Activated T-helper 1 cell treated with anti-CD3 and anti-CD28 coated beads, Interleukin-12 subunit alpha, Interleukin-12 subunit beta, Interleukin-2, Interleukin-4 antibody, amounts not matched to agents 30 ng/mL and 10 ng/mL and 1 ng/mL, durations not matched to agents 14 hours and 24 hours and 36 hours (primary cell): ENCODE data around the gene OXGR1. TPM values are rescaled to one million over a fixed set of nuclear protein-coding genes. Genes with fewer than 3 reads are reported as not detected.

Experiments used
- DNase-seq: peaks from one replicate; pipeline ENCODE4 v3.0.0; 2021; ENCODE audit warnings: low spot score
- H3K27ac Mint-ChIP-seq: one replicate; pipeline ENCODE4 v1.8.0; 2021; ENCODE audit warnings: mild to moderate bottlenecking, mixed read lengths
- H3K27me3 Mint-ChIP-seq: one replicate; pipeline ENCODE4 v1.8.0; 2022; ENCODE audit warnings: mild to moderate bottlenecking, moderate library complexity, mixed read lengths; ENCODE audit not compliant: insufficient read depth
- H3K36me3 Mint-ChIP-seq: one replicate; pipeline ENCODE4 v1.8.0; 2021; ENCODE audit warnings: low read depth, mixed read lengths
- H3K4me1 Mint-ChIP-seq: one replicate; pipeline ENCODE4 v1.8.0; 2021; ENCODE audit warnings: low read depth, mixed read lengths
- H3K4me3 Mint-ChIP-seq: one replicate; pipeline ENCODE4 v1.8.0; 2021; ENCODE audit warnings: mild to moderate bottlenecking, moderate library complexity, mixed read lengths
- H3K9me3 Mint-ChIP-seq: one replicate; pipeline ENCODE4 v1.8.0; 2021; ENCODE audit warnings: mixed read lengths
- intact Hi-C: fragments of 100-400 bp; cut with micrococcal nuclease; formaldehyde crosslinking; loops from one replicate; pipeline ENCODE4 v1.15.1; 2024
- total RNA-seq: library from RNA; stranded (reverse); gene quantifications from 2 replicates; pipeline ENCODE4 v1.2.3, GENCODE V29; 2022

Gene OXGR1
- total RNA-seq, 1 donor from 2014 or later, result not detected

DNA sequence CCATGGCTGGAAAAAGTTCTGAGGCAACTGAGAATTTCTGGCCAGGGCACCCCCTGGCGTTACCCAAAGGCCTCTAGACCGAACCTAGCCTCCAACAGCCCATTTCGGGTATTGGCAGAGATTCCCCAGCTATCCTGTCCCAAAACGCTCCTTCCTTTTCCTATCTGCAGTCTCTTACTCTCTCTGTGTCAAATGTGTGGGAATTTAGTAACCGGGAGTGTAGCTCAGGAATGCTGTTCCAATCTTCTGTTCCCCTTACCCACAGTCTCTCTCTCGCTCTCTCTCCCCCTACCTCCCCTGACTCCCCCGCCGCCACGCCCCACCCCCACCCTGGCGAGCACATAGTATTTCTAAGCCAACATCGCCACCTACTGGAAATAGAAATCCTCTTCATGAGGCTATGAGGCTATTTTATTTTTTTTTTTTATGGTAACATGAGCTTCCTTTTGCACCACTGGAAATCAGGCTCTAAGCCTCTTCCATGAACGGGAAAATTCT lies 27.0 kb downstream of the OXGR1 start:
- intact Hi-C loops, result no loop called here
- Mint-ChIP-seq H3K27ac (no peak overlapping the region), H3K27me3 (no peaks in the 10 kb centered on the region), H3K36me3 (no peaks in the 10 kb centered on the region), H3K9me3 (peaks cover 35% of the 10 kb centered on the region), H3K4me1 (no peaks in the 10 kb centered on the region), H3K4me3 (no peak overlapping the region)
- no peak for DNase-seq

DNA sequence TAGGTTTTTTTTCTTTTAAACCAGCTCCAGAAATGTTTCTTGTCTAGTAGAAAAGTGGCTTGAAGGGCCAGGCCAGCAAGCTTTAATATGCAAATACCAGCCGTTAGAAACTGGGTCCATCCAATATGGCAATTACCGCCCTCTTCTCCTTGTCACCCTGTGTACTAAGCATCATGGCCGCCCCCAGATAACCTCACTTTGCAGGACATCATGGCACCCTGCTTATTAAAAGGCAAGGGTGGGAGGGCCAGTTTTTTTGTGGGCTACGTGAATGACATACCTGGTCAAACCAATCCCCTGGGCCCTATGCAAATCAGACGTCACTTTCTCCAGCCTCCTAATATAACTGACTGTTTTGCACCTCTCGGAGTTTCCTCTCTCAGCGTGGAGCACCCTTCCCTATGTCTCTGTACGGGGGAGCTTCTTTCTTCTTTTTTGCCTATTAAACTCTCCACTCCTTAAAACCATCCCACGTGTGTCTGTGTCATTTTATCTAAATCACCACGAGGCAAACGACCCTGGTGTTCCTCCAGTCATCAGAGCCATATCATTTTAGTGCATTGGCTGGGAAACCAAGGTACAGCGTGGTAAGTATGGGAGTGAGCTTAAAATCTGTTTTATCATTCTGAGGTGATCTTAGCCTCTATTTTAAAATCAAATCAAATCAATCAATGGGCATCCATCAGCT lies 27.7 kb downstream of the OXGR1 start:
- intact Hi-C loops, result no loop called here
- Mint-ChIP-seq H3K27ac (no peak overlapping the region), H3K4me3 (no peak overlapping the region), H3K36me3 (no peaks in the 10 kb centered on the region), H3K4me1 (no peaks in the 10 kb centered on the region), H3K9me3 (peaks cover 35% of the 10 kb centered on the region), H3K27me3 (no peaks in the 10 kb centered on the region)
- no peak for DNase-seq

DNA sequence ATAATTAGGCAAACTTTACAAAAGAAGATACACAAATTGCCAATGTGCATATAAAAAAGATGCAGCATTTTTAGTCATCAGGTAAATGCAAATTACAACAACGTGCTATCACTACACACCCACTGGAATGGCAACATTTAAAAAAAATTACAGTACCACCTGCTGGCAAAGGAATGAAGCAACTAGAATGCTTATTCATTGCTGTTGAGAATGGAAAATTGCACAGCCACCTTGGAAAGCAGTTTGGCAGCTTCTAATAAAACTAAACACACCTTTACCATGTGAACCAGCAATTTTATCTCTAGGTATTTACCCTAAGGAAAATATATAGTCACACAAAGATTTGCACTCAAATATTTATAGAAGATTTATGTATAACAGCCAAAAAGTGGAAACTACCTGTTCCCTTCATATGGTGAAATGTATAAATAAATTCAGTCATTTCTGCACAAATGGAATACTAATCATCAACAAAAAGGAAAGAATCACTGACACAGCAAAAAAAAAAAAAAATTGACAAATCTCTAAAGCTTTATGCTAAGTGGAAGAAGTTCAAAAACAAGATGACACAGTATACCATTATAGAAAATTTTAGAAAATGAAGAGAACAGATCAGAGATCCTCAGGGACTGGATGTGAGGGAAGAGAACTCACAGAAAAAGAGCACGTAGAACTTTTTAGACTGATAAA lies 30.3 kb downstream of the OXGR1 start:
- no peaks in the 10 kb centered on the region for H3K27me3 Mint-ChIP-seq
- no peaks in the 10 kb centered on the region for H3K36me3 Mint-ChIP-seq
- DNase-seq, result no peak
- no peaks in the 10 kb centered on the region for H3K4me1 Mint-ChIP-seq
- H3K27ac Mint-ChIP-seq, result no peak overlapping the region
- peaks cover 19% of the 10 kb centered on the region for H3K9me3 Mint-ChIP-seq
- intact Hi-C loops, result no loop called here
- no peak overlapping the region for H3K4me3 Mint-ChIP-seq

DNA sequence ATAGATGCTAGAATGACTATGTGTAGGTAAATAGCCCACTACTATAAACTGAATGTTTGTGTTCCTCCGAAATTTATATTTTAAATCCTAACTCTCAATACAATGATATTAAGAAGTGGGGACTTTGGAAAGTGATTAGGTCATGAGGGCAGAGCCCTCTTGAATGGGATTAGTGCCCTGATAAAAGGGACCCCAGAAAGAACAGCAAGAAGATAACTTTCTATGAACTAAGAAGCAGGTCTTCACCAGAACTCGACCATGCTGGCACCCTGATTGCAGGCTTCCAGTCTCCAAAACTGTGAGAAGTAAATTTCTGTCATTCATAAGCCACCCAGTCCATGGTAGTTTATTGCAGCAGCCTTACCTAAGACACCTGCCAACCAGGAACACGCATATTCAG lies 33.9 kb downstream of the OXGR1 start:
- Mint-ChIP-seq H3K4me1 (no peaks in the 10 kb centered on the region), H3K4me3 (no peak overlapping the region), H3K36me3 (no peaks in the 10 kb centered on the region), H3K9me3 (no peaks in the 10 kb centered on the region), H3K27ac (no peak overlapping the region), H3K27me3 (peaks cover 1% of the 10 kb centered on the region)
- no peak for DNase-seq
- intact Hi-C loops, result no loop called here

DNA sequence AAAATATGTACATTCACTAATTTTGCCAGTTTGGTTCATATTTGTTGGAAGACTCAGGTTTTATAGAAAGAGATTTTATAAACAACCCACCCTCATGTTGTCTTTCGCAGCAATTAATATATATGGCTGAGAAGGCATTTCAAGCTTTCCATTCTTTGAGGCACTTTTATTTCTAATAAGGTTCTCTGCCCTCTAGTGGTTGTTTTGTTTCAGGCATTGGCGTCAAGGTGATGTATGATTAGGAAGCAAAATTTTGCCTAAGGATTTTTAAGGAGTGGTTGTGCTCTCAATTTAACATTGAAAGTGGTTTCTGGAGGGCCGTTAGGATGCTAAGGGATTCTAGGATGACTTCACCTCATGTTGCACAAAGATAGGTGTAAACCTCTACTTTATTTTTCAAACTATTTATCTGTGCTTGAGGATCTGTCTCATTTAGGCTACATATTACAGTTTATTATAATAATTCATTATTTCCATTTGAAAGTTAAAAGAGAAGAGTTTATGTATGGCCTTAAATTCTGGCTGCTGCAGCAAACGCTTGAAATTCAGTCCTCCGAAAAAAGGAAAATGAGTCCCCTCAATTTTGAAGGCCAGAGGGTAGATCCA lies 35.9 kb downstream of the OXGR1 start:
- Mint-ChIP-seq H3K4me3 (no peak overlapping the region), H3K27ac (no peak overlapping the region), H3K27me3 (peaks cover 1% of the 10 kb centered on the region), H3K36me3 (no peaks in the 10 kb centered on the region), H3K9me3 (no peaks in the 10 kb centered on the region), H3K4me1 (no peaks in the 10 kb centered on the region)
- intact Hi-C loops, result loop anchor here (2.0 kb wide), 1 partner anchor 938 kb away; no protein-coding TSS in a partner anchor
- DNase-seq, result no peak

DNA sequence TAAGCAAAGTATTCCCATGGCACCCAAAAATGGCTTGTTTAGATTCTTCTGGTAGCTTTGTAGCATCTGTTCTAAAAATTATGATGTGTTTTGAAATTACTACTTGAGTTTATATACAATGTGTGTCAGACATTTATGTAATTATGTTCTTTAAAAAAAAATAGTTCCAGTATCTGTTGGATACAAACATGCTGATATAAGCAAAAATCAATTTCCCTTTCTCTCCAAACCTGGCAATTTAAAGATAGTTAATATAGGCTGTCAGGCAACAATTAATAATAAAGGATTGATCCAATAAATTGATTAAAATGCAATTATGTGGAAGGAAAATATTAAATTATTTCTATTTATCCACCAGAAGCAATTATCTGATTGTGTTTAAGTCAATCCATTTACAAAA lies 41.7 kb downstream of the OXGR1 start:
- Mint-ChIP-seq H3K4me1 (no peaks in the 10 kb centered on the region), H3K4me3 (no peak overlapping the region), H3K27ac (no peak overlapping the region), H3K36me3 (no peaks in the 10 kb centered on the region), H3K27me3 (peaks cover 1% of the 10 kb centered on the region), H3K9me3 (no peaks in the 10 kb centered on the region)
- no peak for DNase-seq
- intact Hi-C loops, result no loop called here

DNA sequence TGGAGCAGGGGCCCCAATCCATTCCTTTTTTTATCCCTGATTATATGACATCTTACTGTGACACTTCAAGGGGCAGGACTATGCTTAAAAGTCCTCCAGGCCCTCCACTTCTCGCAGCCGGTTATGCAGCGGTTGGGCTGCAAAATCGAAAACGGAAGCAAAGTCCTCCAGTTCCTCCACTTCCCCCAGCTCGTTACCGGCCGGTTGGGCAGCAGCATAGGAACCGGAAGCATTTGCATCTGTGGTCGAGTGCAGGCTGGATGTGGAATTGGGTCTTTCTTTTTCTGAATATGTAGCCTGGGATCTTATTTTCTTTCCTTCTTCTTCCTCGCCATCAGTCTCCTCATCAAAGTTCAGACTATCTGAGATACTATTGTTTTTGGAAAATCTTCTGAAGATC lies 46.1 kb downstream of the OXGR1 start:
- no peaks in the 10 kb centered on the region for H3K9me3 Mint-ChIP-seq
- no peak for DNase-seq
- no peaks in the 10 kb centered on the region for H3K36me3 Mint-ChIP-seq
- H3K4me3 Mint-ChIP-seq, result no peak overlapping the region
- no peaks in the 10 kb centered on the region for H3K27me3 Mint-ChIP-seq
- no peaks in the 10 kb centered on the region for H3K4me1 Mint-ChIP-seq
- intact Hi-C loops, result no loop called here
- no peak overlapping the region for H3K27ac Mint-ChIP-seq

DNA sequence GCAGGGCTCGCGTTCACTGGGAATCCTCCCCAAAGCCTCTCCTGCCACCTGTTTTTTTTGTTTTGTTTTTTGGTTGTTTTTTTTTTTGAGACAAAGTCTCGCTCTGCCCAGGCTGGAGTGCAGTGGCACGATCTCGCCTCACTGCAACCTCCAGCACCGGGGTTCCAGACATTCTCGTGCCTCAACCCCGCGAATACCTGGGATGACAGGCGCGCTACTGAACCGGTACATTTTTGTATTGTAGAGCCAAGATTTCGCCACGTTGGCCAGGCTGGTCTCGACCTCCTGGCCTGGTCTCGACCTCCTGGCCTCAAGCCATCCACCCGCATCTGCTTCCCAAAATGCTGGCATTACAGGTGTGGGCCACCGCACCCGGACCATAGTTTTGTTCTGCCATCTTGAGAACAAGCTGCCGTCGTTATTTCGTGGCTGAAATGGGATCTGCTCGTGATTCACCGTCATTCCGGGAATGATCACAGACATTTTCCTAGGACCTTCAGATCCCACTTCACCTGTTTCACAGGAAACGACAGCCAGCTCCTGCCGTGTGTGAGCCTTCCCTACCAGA lies 46.8 kb downstream of the OXGR1 start:
- Mint-ChIP-seq H3K36me3 (no peaks in the 10 kb centered on the region), H3K4me3 (no peak overlapping the region), H3K27me3 (no peaks in the 10 kb centered on the region), H3K27ac (no peak overlapping the region), H3K9me3 (no peaks in the 10 kb centered on the region), H3K4me1 (no peaks in the 10 kb centered on the region)
- intact Hi-C loops, result no loop called here
- DNase-seq, result no peak

DNA sequence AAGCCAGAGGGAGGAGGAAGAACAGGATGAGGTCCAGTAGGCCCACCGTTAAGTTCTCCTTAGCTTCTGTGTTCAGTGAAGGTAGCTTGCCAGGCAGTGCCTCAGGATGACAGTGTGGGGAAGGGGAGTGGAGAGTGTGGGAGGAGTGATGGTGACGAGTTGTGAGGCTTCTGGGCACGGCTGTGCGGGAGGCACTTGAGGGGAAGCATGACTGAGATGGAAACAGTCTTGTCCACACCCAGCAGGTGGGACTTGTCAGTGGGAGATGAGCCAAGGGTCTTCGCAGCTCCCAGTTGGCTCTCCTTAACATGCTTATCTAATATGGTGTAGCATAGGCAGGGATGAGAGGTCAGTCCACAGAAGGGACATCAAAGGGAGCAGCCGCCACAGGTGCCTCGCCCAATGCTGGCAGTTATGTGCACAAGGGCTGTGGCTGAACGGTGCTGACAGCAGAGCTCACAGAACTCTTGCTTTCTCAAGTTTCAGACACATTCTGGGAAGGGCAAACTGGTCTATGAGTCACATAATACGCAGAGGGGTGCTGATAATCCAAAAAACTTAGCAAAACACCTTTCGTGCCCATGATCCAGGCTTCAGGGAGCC lies 47.5 kb downstream of the OXGR1 start:
- intact Hi-C loops, result no loop called here

DNA sequence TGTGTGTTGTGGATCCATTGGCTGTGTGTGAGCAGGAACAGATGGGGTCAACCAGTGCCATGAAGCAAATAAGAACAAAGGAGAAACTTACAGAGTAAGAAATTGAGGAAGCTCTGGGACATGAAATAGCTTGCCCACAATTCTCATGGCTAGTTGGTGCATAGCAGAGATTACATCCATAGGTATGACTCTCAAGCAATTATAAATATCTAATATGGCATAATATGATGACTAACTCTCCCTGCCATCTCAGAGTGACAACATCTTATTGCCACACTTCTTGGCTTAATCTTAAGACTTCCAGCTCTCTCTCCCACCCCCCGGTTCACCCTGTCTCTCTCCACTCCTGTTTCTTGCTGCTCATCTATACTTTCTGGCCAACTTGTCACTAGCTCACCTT lies 53.3 kb downstream of the OXGR1 start:
- Mint-ChIP-seq H3K36me3 (no peaks in the 10 kb centered on the region), H3K9me3 (no peaks in the 10 kb centered on the region), H3K27me3 (no peaks in the 10 kb centered on the region), H3K4me3 (no peak overlapping the region), H3K27ac (no peak overlapping the region), H3K4me1 (no peaks in the 10 kb centered on the region)
- intact Hi-C loops, result no loop called here
- no peak for DNase-seq

More for the DNA sequence above, 47.5 kb downstream of the OXGR1 start:
- DNase-seq, result no peak
- H3K4me3 Mint-ChIP-seq, result no peak overlapping the region
- no peaks in the 10 kb centered on the region for H3K9me3 Mint-ChIP-seq
- H3K36me3 Mint-ChIP-seq, result no peaks in the 10 kb centered on the region
- no peak overlapping the region for H3K27ac Mint-ChIP-seq
- no peaks in the 10 kb centered on the region for H3K4me1 Mint-ChIP-seq
- H3K27me3 Mint-ChIP-seq, result no peaks in the 10 kb centered on the region

DNA sequence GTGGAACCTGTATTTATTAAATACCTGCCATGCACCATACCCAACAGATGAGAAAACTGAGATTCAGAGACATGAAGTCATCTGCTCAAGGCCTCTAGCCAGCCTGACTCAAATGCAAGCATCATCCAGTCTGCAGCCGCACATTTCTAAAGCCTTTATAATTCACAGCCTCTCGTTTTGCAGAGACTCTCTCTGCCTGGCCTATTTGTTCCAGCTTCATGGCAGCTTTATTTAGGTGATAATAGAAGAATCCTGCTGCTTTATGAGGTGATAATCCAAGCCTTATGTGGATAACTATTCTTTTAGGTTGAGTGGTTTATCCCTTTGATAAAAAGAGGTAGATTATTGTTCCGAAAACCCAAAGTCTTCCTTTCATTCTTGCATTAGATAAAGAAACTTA lies 58.4 kb downstream of the OXGR1 start:
- intact Hi-C loops, result no loop called here
- H3K27me3 Mint-ChIP-seq, result no peaks in the 10 kb centered on the region
- no peak overlapping the region for H3K27ac Mint-ChIP-seq
- H3K36me3 Mint-ChIP-seq, result no peaks in the 10 kb centered on the region
- H3K9me3 Mint-ChIP-seq, result no peaks in the 10 kb centered on the region
- no peaks in the 10 kb centered on the region for H3K4me1 Mint-ChIP-seq
- no peak overlapping the region for H3K4me3 Mint-ChIP-seq
- DNase-seq, result no peak
